ENCODE data around the gene DTNBP1.

DTNBP1 gene

DNA sequence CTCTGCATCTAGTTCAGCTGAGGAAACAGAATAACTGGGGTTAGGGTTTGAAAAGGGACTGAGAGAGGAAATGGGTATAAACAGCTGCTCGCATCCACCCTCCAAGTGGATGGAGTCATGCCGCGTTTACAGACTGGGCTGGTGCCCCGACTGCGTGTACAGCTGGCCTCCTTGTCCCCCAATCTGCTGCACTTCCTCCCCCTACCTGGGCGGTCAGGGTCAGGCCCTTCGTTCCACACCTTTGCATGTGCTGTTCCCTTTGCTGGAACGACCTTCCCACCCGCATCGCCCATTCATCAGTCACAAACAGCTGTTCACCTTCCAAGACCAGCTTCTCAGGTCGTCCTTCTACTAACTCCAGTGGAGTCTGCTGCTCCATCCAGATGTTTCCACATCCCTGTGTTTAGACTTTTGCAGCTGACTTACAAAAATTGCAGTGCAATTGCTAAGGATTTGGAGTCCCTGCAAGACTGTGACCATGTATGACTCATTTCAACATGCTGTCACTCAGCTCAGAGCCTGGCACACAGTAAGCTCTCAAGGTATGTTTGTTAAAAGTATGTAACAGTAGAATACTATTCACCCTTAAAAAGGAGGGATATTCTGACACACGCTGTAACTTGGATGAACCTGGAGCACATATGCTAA lies 129.3 kb downstream of the DTNBP1 start:
- DNase-seq (ENCODE audit: low read depth in 2 of 2), result no peak

DNA sequence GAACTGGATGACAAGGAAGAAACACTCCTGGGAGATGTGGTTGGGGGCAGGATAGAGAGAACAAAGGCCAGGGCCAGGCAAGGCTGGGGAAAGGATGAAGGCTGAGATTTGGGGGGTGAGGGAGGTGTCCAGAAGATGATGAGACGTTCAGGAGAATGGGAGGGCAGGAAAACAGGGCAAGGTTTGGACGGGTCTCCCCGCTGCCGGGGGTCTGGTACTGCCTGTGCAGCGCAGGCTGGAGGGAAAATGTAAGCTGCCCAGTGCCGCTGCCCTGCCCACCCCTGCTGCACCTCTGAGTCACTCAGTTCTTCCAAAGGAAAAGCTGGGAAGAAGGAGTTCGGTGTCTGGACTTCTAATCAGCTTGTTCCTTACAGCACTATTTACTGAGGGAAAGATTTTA lies 130.9 kb downstream of the DTNBP1 start:
- no peak for DNase-seq (ENCODE audit: low read depth in 2 of 2)

DNA sequence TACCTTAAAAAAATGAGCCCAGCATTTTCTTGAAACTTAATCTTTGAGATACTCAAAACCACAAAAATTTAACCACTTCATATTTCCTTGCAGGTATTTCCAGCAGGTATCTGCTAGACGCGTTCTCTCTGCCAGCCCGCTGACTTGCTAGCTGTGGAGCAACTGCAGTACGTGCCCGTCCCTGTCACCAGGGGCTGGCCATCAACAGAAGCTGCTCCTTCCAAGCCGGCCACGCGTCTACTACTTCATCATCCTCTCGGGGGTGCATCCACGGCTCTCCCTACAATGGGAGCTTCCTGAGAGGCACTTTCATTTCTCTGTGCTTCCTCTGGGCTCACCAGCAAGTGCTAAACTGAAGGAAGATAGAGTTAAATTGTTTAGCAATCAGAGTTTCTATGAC lies 132.4 kb downstream of the DTNBP1 start:
- DNase-seq (ENCODE audit: low read depth in 2 of 2), result no peak

DNA sequence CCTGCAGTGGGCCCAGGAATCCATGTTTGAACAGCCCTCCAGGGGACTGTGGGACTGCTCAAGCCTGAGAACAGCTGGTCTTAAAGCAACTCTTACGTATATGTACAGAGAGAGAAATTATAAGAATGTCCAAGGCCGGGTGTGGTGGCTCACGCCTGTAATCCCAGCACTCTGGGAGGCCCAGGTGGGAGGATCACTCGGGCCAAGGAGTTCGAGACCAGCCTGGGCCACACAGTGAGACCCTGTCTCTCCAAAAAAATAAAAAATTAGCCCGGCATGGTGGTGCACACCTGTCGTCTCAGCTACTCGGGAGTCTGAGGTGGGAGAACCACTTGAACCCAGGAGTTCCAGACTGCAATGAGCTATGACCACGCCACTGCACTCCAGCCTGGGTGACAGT lies 134.0 kb downstream of the DTNBP1 start:
- DNase-seq (ENCODE audit: low read depth in 2 of 2), result no peak

DNA sequence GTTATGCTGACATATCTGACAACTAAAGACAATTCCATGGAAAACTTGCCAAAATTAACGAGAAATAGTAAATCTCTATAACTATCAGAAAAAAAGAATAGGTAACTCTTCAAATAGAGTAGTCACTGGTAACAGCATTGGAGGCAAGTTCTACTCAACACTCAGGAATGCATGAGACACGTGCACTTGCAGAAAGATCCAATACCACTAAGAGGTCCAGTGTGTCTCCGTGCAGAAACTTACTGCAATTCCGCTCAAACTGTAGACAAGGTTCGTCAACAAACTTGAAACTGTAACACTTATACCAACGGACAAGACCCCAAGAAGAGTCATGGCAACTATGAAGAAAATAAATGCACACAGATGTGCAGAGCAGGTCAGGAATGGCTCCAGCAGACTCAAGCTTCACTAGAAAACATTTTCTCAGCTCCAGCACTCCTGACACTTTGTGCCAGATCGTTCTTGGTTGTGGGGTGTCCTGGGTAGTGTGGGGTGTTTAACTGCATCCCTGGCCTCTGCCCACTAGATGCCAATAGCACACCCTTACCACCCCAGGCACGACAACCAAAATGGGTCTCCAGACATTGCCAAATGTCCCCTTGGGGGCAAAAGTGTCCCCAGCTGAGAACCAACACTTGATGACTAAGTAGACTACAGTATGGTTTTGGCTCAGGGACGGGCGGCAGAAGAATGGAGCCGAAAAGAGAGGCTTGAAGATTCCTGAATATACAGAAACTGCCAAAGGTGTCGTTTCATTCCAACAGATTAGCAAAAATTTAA lies 134.8 kb downstream of the DTNBP1 start:
- no peak for DNase-seq (ENCODE audit: low read depth in 2 of 2)

DNA sequence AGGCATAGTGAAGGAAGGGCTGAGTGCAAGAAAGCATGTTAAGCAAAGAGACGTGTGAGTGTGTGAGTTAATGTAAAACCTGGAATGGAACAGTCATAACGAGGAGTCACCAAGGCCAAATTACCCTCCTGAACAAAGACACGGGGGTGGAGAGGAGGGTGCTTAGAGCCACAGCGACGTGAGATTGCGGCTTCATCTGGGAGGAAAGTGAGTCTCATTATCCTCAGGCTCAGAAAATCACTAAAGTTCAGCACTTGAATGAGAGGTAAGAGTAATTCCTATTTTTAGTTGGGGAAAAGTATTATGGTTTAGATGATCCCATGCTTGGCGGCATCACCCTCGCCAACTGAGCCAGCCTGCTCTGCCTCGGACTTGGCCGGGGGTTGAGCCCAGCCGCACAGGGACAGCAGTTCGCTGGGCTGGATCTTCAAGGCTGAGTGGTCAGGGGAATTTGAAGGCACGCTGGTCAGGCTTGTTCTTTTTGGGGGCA lies 136.6 kb downstream of the DTNBP1 start:
- no peak for DNase-seq (ENCODE audit: low read depth in 2 of 2)

DNA sequence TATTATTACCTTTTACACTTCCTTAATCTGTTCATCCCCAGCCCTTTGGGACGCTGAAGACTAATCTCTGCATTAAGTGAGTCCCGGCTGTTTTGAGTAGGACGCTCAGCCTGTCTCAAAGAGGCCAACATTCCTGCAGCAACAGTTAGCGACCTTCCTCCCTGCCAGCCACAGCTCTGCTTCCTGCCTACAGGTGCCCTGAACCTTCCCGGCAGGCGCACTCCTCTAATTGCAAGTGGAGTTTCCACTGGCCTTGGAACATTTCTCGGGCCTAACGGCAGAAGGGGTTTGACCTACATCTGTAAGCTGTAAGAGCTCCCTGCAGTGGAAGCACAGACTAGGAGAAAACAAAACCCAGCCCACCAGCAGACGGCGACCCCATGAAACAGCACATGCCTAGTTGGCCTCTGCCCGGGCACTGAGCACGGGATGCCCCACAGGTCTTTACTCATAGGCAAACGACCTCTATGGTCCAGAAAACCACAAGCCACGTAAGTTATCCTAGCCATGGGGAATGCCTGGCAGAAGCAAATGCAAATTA lies 137.9 kb downstream of the DTNBP1 start:
- no peak for DNase-seq (ENCODE audit: low read depth in 2 of 2)

DNA sequence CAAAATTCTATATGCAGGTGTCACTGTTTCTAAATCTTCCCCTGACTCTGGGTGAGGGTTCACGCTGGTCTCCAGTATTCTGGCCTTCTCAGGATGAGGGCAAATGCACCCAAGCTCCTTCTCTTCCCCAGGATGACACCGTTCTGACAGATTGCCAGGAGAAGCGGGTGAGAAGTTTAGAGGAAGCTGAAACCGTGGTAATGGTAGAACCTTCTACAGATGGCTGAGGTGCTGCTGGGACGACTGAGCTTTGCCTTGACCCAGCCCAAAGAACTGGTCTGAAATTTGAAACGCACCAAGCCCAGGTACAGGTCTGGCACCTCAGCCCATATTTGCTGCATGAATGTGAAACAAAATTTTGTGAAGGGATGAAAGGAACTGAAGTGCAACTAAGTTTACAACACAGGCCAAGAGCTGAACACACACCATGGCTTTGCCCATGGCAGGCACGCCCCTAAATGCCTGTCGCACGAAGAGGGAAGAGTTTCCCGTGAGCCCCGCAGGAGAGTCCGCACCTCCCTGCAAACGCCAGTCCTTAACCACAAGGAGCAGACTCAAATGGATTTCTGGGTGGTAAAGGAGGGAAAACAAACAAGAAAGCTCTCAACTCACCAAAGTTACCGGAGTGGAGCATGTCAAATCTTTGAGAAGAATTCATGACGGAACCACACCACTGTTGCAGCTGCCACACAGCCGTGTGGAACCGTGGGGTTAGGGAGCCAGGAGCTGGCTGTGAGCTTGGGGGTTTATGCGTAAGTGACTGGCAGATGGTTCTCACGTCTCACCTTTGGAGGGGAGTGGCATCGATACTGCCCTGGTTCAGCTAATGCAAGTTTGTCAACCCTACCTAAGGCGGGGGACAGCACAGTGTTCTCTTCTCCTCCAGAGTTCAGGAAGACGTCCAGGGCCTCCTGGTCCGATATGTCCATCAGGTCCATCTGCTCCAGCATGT lies 138.9 kb downstream of the DTNBP1 start:
- no peak for DNase-seq (ENCODE audit: low read depth in 2 of 2)

DNA sequence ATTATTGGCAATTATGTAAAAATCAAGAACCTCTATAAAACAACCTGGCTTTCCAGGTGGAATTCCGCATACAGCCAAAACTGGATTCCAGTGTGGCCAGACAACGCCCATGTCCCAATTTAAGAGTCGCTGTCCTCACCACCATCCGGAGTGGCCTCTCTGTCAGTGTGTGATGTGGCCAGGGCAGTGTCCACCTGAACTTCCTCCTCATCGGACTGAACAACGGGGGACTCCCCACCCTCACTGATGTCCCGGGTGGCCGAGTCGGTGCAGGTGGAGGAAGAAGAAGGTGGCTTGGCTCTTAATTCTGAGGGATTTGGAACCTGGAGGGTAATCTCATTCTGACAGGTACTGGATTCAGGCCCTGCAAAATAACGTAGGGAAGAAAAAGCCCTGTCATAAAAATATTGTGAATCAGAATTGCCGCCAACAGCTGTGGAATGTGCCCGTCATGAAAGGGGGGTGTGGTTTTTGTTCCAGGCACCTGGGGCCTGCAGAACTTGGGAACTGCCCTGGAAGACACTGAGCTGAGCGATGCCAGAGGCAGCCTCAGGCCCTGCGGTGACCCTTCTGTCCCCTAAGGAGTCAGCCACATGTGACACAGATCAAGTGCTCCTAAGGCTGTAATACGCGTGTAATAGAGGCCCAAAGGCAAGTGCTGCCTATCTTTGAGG lies 139.8 kb downstream of the DTNBP1 start:
- no peak for DNase-seq (ENCODE audit: low read depth in 2 of 2)

DNA sequence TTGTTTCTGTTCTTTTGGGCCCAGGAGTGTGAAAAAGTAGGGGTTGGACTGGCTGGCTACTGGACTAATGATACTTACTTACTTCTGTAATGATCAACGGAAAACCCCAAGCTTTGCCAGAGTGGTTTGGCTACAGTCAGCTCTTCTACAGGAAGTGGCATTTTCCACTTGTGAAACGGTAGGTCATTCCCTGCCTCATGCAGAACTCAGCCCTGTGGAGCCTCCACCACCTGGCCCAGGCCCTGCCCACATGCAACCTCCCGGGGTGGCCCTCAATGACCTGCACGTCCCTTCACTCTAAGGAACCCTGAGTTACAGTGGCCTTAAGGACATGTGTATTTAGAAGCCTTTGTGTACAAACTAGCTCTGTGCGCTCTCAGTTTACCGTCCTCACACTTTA lies 140.4 kb downstream of the DTNBP1 start:
- DNase-seq (ENCODE audit: low read depth in 2 of 2), result no peak

DNA sequence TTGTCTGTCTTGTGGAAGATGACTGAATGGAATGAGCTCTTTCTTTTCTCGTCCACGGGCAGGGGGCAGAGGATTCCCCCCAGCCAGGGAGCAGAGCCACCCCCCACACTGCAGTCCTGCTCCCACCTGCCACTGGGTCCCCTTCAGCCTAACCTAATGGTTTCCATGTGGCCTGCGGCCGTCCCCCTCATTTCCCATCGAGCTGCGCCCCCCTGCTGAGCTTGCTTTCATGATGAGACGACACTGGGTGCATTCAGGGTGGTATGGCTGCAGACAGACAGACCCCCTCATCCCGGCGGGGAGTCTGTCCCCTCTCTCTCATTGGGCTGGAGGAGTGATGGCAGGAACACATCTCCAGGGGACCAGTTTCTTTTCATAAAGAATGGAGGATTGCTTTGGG lies 140.8 kb downstream of the DTNBP1 start:
- DNase-seq (ENCODE audit: low read depth in 2 of 2), result no peak

DNA sequence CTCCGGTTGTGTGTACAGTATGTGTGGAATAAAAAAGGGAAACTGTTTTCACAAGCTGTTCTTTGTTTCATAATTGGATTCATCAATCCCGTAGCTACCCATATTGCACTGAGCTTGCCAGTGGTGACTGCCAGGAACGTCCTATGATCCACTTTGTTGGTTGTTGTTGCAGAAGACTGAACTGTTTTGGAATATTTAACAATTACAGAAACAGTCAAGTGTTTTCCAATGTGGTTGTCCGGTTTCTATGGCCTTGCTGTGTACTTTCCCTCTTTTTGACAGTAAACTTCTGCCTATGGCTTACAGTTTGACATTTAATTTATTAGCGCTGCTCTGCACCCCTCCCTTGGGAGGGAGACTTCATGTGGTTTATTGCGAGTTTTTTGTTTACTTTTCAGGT lies 141.2 kb downstream of the DTNBP1 start:
- DNase-seq (ENCODE audit: low read depth in 2 of 2), result no peak

DNA sequence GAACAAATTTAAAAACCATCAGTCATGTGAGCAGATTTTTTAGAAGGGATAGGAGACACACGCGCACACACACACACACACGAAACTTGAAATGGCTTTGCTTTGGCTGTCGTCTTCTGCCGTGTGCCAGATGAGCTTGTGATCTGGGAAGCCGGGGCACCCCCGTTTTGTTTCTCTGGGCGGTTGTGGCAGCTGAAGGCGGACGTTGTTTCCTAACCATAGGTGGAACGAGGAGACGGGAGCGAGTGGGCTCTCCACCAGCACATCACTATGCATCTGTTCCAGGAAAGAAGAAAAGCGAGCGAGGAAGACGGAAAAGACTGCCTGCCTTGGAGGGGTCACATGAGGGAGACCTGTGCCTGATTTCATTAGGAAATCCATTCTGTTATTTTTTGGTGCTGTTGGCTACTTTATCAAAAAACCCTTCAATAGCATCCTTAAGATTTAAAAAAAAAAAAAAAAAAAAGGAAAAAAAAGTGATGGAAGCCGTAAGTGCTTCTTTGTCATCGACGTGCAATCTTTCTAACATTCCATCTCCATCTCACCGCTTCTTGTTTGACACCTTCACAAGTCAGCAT lies 142.1 kb downstream of the DTNBP1 start:
- no peak for DNase-seq (ENCODE audit: low read depth in 2 of 2)

DNA sequence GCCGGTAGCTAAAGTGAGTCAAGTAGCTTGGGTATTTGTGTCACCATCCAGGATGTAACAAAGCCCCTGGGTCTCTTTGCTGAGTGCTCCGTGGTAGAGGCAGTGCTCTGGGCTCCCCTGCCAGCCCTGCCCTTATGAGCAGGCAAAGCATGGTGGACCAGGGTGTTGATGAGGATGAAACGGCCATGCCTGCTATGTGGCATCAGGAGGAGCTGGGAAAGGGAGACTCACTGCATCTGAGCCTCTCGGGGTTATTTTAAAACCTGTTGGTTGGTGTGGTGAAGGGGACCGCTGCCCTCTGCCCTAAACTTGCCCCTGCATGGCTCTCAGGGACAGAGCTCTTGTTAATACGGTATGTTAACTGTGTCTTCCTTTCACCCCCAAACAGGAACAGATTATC lies 143.1 kb downstream of the DTNBP1 start:
- DNase-seq (ENCODE audit: low read depth in 2 of 2), result no peak

DNA sequence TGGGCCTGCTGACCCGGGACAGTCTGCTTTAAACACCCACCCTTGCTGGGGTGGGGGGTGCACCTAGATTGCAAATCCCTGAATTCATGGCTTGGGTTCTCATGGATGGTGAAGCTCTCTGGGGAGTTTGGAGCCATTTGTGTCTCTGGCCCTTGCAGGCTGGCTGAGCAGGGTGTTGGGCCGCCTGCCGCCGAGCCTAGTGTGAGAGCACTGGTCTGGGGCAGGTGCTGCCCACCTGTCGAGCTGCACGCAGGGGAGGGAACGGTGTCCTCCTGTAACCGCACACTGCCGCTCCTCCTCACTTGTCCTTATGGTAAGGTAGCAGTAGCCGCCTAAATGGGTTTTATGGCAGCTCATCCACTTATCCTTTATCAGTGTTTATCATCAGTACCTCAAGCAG lies 143.9 kb downstream of the DTNBP1 start:
- DNase-seq (ENCODE audit: low read depth in 2 of 2), result no peak

DNA sequence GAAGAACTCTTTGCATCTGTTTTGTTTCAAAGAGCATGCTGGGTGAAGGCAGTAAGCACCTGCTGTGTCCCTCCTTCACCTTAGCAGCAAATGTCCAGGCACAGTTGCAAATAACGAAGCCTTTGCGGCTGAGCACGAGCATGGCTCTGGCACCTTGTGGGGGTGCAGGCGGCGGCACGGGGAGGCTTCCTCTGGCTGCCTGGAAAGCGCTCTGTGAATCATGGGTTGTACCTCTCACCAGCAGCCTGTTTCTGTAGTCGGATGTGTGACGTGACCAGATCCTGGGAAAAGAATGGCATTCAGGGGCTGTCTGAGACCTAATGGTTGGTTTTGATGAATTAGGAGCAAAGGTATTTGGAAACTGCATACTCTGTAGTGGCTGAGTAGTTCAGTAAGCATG lies 144.8 kb downstream of the DTNBP1 start:
- no peak for DNase-seq (ENCODE audit: low read depth in 2 of 2)

DNA sequence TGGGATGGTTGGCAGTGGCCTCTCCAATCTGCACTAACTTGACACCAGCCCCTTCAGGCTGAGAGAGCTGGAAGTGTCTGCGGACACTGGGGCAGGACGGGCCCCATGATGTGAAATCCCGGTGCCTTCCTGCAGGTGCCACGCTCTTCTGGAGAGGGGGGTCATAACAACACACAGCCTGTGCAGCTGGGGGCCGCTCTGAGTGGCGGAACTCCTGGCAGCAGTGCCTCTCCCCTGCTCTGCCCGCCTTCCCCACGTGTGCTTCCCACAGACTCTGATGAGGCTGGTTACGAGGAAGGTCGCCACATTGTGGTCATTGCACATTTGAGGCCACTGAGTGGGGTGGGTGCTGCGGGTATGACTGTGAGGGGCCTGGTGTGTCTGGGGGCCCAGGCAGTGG lies 145.2 kb downstream of the DTNBP1 start:
- no peak for DNase-seq (ENCODE audit: low read depth in 2 of 2)

DNA sequence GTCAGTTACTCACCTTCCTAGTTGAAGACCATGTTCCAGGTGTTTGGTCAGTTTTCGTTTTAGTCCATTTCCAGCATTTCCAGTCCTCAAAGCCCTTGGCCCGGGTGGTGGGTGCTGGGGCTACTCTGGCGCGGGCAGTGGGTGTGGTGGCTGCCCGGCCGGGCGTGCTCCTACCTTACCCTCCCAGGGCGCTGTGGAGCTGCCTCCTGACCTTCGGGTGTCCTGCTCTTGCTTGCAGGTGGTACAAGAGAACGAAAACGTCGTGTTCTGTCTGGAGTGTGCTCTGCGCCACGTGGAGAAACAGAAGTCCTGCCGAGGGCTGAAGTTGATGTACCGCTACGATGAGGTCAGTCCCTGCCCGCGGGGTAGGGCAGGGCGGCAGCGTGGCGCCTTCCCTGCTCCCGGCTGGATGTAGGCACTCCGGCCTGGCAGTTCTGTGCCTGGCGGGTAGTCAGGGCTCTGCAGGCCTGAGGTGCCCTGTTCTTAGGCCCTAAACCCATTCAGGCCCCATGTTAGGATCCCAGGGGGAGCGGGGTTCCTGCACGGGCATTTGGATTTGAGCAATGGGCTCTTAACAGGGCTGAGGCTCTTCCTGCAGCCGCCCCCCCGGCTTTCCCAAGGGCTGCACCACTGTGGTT lies 145.8 kb downstream of the DTNBP1 start:
- DNase-seq (ENCODE audit: low read depth in 2 of 2), result no peak

DNA sequence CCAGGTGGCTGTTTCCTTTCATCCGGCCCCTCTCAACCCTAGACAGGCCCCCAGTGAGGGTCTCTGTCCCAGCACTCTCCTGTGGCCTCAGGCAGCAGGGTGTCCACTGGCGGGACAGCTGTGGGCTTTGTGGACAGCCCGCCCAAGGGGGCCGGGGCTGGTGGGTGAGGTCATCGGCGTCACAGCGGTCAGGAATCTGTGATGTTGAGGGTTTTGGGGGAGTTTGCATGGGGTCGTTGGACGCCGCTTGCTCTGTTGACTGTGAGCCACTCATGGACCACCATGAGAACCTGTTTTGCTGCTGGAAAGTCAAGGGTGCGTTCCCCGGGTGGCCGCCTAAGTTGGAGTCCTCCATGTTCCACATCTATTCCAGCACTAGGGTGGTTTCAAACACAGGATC lies 146.4 kb downstream of the DTNBP1 start:
- no peak for DNase-seq (ENCODE audit: low read depth in 2 of 2)

DNA sequence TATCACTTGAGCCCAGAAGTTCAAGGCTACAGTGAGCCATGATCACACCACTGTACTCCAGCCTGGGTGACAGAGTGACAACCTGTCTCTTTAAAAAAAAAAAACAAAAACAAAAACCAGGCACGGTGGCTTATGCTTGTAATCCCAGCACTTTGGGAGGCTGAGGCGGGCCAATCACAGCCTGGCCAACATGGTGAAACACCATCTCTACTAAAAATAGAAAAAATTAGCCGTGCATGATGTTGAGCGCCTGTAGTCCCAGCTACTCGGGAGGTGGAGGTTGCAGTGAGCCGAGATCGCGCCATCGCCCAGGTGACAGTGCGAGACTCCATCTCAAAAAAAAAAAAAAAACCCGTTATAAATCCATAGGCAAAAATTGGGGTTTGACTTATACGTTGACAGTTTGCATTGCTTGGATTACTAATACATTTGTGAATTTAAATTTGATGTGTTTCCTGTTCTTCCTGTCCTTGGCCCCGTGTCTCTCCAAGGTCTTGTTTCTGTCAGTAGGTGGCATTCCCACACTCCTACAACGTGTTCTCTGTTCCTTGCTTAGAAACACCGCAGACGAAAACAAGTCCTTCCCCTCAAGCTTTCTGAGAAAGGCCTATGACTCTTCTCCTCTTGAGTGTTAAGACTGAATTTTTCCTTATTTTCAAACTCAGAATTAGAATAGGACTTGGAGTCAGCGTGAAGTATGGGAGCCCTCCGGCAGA lies 147.0 kb downstream of the DTNBP1 start:
- DNase-seq (ENCODE audit: low read depth in 2 of 2), result no peak
